HFF-Myc (cell line): ENCODE measurements around the gene CETN1.

ENCODE experiments used
- DNase-seq: peaks from one replicate; pipeline ENCODE4 v3.0.0-alpha.2; 2011; ENCODE audit warnings: low read depth; ENCODE audit errors: extremely low read depth
- H3K4me3 ChIP-seq: replicated peaks from 2 replicates; pipeline ENCODE4 v1.5.1; 2011; ENCODE audit warnings: low read depth, mild to moderate bottlenecking, control low read depth, low read length
- CTCF ChIP-seq: IDR thresholded peaks from 2 replicates; pipeline ENCODE4 v1.5.1; 2012; ENCODE audit warnings: mild to moderate bottlenecking, low read depth, low read length, control low read depth; ENCODE audit errors: missing control alignments

CETN1 gene

GRCh38 chr18:612156-612555 is 32.0 kb downstream of the CETN1 start:
- no peak for DNase-seq
- TF ChIP-seq CTCF = no peak
- no peak overlapping the region for H3K4me3 ChIP-seq

- no peak overlapping the region for H3K4me3 ChIP-seq
- TF ChIP-seq CTCF = no peak
- DNase-seq = no peak
Observed at GRCh38 chr18:614193-614592, 34.0 kb downstream of the CETN1 start.

- no peak for DNase-seq
- H3K4me3 ChIP-seq = no peak overlapping the region
- TF ChIP-seq CTCF = no peak
Observed at GRCh38 chr18:615092-615521, 34.9 kb downstream of the CETN1 start.

- DNase-seq = no peak
Observed at GRCh38 chr18:615773-616172, 35.6 kb downstream of the CETN1 start.

GRCh38 chr18:616380-616995 is 36.3 kb downstream of the CETN1 start:
- peak; percentile 64 for TF ChIP-seq CTCF
- no peak overlapping the region for H3K4me3 ChIP-seq
- DNase-seq = peak; percentile 19

More at GRCh38 chr18:615773-616172, 35.6 kb downstream of the CETN1 start:
- no peak overlapping the region for H3K4me3 ChIP-seq
- TF ChIP-seq CTCF = no peak

GRCh38 chr18:617970-618504 is 37.9 kb downstream of the CETN1 start:
- DNase-seq = no peak
- no peak for TF ChIP-seq CTCF
- H3K4me3 ChIP-seq = no peak overlapping the region

- H3K4me3 ChIP-seq = no peak overlapping the region
- DNase-seq = no peak
- no peak for TF ChIP-seq CTCF
Observed at GRCh38 chr18:618618-619017, 38.4 kb downstream of the CETN1 start.
